GM19397 (cell line): ENCODE measurements around the gene ZNHIT6.
"Not testable (repeated sequence)": the region's sequence is repeated elsewhere in the genome, so short reads cannot be mapped to it uniquely, and the experiment has no call there.

ENCODE experiments used
- ATAC-seq: cut with Tn5 transposase; IDR thresholded peaks from one replicate; pipeline ENCODE4 v1.9.1; 2021; ENCODE audit warnings: mild to moderate bottlenecking, moderate library complexity; ENCODE audit not compliant: unreplicated experiment

The ZNHIT6 gene

DNA sequence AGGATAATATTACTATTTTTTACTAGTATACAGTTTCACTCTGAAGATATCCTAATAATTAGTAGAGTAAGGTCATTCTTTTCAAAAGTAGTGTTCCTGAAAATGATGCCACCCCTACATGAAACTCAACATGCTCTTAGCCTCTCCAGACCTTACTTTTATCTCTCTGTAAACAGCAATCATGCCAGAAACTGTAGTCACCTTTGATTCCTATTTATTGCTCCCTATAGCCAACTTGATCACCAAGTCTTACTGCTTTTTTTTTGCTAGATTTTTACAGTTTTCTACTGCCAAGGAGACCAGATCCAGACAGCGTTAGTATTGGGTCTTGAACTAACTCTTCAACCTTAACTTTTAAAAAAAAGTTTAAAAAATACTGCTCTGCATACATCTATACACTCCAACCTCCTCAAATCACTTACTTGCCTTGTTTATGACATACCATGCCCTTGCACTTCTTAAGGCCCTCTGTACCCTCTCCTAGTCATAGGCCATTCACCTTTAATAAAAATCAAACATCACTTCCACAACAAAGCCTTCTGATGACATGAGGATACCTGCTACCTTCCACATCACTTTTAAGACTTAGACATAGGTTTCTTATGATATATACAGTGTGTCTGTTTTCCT lies 36.1 kb downstream of the ZNHIT6 start:
- no peak for ATAC-seq

DNA sequence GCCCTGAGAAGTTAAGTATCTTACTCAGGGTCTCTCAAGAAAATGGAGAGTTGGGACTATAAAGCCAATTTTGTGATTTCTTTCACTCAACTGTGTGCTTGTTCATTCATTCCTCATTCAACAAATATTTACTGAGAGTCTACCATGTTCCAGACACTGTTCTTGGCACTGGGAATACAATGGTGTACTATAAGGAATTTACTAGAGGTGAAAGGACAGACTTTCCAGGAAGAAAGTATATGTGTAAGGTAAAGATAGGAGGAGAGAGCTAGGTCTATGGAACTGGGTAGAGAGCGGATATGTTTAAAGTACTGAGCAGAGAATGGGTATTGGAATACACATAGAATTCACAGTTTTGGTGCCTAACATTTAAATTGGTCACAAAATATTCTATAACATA lies 42.3 kb downstream of the ZNHIT6 start:
- ATAC-seq, result no peak

DNA sequence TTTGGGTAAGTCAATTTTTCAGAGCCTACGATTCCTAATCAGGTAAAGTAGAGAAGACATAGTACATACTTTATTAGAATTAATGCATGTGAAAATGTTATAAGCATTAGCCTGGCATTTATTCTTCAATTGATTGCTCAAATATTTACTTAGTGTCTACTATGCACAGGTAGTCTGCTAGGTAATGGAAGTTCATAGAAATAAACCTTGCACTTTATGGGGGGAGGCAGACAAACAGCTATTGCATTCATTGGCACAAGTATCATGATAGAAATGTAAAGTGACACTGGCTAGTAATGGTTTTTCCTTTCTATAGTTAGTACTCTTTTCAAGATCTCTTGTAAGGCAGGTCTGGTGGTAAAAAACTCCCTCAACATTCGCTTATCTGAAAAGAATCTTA lies 44.9 kb downstream of the ZNHIT6 start:
- ATAC-seq, result no peak

DNA sequence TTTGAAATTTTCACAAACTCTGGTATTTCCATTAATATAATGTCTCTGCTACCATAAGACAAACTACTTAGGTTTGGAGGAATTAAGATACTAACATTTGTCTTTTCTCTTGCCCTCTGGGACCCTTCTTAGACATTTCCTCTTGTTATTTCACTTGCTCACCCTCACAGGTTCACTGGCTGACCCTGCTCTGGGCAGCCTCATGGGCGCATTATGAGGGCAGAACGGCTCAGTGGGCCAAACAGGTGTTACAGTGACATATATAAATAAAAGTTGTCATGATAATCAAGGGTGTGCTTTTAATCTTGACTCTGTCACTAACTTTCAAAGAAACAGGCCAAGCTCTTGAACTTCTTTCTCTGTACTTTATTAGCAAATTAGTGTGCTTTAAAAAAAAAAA lies 46.5 kb downstream of the ZNHIT6 start:
- no peak for ATAC-seq

DNA sequence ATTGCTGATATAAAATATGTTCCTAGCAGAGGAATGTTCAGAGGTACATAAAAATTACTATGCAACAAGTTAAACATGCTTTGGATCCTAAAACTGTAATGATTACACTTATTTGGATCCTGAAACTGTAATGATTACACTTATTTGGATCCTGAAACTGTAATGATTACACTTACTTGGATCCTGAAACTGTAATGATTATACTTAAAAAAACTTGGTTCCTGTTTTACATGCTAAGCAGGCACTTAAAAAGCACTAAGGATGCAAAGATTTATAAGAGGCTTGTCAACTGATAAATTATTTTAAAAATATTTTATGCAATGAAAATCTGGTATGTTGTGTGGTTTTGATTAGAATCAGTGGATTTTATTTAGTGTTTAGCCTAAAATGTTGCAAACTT lies 47.7 kb downstream of the ZNHIT6 start:
- ATAC-seq, result no peak

DNA sequence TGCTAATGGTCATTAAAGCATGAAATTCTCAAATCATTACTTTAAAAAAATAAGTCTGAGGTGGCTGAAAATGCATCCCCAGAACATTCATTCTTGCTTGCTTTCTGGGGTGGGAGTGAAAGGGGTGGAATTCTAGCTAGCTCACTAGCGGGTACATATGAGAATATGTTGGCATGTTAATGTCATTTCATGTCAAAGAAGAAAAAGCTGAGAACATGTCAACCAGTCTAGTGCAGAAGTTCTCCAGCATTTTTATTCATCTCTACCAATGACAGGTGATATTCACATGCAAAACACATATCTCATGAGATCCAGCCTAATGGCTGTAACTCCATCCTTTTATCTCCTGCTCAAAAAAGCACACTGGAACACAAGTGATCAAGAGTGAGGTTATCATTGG lies 49.1 kb downstream of the ZNHIT6 start:
- ATAC-seq, result no peak

DNA sequence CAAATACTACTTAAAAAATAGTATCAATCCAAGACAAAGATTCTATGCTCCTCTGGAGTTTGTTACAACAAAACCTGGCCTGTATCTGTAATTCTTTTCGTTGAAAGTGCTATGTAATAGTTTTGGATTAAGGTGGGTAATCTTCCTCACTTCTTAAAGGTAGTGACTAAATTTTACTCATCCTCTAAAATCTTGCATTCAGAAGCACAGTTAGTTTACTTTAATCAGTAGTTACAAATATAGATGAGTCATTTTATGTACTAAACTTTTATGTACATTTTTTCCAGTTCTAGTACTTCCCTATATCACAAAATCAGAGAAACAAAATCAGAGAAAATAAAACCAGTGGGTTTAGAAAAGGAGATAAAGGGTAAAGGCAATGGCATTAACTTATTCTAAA lies 51.3 kb downstream of the ZNHIT6 start:
- no peak for ATAC-seq

DNA sequence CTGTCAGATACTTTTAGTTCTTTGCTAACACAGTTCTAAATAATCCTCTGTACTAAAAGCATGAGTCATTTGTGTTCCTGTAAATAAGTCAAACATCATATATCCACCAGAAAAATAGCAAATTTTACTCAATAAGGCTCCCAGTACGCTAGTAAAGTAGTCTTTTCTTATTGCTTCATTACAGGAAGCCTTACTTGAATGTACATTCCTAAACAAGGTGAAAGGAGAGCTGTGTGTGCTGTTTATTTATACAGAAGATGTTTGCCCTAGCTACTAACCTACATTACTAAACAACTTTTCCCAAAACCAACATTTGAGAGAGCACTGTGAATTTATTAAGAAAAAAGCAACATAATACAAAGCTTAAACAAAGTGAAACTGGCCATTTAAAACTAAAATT lies 52.0 kb downstream of the ZNHIT6 start:
- ATAC-seq, result no peak

DNA sequence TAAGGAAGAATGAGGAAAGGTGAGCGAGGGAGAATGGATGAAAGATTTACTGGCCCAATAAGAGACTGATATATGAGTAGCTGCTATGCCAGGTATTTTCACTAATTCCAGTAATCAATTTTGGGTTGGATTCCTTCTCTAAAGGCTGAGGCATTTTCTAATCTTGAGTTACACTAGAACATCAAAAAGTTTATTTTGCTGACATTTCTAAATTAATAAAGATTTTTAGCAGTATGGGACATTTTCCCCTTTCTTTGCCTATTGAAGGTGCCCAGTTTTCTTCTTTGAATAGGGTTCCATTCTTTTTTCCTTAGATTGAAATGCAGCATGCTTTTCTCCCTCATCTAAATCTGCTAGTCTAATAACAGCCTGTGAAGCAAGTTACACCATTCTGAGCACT lies 52.9 kb downstream of the ZNHIT6 start:
- no peak for ATAC-seq

DNA sequence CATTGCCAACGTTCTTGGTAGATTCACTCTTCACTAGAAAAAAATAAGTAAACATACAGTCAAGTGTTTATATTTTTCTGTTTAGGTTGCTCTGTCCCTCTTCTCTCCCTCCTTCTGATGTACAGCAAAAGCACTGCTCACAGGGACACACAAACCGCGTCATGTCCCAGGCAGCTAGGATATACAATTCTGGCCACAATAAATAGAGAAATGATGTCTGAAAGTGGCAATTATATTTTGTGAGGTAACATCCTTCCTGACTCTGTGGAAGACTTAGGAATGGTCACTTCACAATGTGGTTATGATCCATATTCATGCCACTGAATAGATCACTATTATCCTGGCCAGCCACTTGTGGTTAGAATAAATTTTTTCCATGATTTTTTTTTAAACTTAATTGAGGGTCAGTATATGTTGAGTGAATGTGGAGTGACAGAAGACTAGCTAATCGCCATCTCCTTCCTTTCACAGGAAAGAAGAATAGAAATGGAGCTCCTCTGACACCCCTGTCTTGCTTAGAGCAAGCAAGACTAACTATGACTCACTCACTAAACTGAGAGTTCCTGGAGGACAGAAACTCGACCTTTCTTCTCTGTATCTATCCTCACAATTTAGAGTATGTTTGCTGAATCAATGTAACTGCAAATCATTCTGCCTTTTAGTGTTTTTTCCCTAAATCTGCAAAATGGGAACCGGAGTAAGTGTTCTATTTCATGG lies 54.0 kb downstream of the ZNHIT6 start:
- ATAC-seq, result no peak

DNA sequence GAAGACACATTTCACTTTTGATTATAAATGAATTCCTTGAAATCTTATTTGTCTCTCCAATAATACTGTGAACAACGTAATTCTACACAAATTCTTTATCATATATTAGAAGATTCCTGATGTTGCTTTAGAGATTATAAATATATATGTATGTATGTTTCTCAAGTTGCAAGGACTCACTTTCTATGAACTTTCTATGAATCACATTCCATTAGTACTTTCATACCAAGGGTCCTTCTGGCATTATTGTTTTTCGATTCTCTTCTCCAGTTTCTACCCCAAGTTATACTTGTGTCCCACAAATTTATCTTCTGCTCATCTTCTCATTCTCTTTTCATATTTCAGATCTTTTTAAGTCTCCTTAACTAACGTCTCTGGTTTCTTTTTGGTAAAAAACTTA lies 55.9 kb downstream of the ZNHIT6 start:
- ATAC-seq, result no peak

DNA sequence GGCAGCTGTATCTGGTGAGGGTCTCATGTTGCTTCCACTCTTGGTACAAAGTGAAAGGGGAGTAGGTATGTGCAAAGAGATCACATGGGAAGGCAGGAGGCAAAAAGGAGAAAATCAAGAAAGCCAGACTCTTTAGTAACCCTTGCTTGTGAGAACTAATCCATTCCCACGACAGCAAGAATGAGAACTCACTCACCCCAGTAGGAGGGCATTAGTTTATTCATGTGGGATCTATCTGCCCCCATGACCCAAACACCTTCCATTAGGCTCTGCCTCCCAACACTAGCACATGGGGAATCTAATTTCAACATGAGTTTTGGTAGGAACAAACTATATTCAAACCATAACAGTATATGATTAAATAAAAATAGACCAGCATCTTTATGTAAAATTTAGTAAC lies 57.6 kb downstream of the ZNHIT6 start:
- ATAC-seq, result no peak

DNA sequence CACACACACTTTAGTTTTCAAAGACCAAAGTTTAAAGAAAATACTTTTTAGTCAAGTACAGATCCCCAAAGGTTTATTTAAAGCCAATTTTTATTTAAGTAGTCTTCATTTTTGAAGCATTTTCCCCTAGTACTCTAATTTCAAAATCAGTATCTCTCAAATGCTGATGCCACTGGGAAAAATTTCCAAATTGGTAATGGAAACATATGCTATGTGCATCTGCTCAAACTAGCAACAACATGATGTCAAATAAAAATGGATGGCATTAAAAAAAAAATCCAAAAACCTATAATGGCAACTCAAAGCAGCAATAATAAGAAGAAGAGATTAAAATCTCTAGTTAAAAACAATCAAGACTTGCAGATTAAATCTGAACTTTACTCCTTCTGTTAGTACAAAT lies 58.6 kb downstream of the ZNHIT6 start:
- no peak for ATAC-seq

DNA sequence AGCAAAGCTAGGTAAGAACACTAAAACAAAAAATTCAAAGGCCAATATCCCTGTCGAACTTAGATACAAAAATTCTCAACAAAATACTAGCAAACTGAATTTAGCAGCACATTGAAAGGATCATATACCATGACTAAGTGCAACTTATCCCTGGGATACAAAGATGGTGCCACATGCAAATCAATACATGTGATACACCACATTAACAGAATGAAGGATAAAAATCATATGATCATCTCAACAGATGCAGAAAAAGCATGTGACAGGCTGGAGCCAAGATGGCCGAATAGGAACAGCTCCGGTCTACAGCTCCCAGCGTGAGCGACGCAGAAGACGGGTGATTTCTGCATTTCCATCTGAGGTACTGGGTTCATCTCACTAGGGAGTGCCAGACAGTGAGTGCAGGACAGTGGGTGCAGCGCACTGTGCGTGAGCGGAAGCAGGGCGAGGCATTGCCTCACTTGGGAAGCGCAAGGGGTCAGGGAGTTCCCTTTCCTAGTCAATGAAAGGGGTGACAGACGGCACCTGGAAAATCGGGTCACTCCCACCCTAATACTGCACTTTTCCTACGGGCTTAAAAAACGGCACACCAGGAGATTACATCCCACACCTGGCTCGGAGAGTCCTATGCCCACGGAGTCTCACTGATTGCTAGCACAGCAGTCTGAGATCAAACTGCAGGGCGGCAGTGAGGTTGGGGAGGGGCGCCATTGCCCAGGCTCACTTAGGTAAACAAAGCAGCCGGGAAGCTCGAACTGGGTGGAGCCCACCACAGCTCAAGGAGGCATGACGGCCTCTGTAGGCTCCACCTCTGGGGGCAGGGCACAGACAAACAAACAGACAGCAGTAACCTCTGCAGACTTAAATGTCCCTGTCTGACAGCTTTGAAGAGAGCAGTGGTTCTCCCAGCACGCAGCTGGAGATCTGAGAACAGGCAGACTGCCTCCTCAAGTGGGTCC lies 66.4 kb downstream of the ZNHIT6 start:
- not testable (repeated sequence) for ATAC-seq

DNA sequence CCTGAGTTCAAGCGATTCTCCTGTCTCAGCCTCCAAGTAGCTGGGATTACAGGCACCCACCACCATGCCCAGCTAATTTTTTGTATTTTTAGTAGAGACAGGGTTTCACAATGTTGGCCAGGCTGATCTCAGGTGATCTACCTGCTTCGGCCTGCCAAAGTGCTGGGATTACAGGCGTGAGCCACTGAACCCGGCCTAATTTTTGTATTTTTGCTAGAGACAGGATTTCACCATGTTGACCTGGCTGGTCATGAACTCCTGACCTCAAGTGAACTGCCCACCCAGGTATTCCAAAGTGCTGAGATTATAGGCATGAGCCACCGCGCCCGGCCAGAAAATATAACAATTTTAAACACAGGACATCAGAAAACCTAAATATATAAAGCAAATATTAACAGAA lies 68.3 kb downstream of the ZNHIT6 start:
- not testable (repeated sequence) for ATAC-seq

DNA sequence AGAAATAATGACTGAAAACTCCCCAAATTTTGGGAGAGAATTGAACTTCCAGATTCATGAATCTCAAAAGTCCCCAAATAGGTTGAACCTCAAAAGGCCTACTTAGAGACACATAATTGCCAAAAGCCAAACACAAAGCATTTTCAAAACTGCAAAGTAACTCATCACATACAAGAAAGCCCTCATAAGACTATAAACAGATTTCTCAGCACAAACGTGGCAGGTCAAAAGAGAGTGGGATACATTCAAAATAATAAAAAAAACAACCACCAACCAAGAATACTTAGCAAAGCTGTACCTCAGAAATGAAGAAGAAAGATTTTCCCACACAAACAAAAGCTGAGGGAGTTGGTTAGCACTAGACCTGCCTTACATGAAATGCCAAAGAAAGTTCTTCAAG lies 69.8 kb downstream of the ZNHIT6 start:
- no peak for ATAC-seq

DNA sequence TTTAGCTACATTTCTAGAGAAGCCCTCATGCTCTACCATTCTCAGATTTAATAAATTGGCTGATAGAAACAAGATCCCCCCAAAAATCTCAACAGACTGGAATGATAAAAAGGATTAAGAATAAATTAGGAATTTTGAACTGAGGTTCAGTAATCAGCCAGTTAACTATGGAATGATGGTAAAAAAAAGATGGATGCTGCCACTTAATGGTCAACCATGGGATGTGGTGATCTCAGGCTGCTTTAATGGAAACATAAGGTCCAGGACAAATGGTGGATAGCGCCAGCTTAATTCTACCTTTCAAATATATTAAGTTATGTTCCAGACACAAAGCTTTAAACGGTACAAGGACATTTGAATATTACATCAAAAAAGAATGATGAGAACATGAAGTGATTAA lies 77.7 kb downstream of the ZNHIT6 start:
- no peak for ATAC-seq

DNA sequence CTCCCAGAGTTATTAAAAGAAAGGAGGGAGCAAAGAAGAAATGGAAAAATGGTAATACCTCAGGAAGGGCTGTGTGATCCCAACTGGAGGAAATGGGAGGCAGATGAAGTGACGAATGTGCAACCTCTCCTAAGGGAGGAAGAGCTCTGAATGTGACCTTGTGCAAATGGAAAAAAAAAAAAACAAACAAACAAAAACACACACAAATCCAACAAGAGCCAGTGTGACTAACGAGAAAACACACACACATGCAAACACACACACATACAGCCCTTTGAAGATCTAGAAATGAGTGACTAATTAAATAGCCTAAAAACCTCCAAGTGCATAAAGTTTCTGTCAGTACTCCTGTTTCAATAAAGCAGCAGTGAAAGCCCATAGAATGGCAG lies 78.7 kb downstream of the ZNHIT6 start:
- no peak for ATAC-seq

DNA sequence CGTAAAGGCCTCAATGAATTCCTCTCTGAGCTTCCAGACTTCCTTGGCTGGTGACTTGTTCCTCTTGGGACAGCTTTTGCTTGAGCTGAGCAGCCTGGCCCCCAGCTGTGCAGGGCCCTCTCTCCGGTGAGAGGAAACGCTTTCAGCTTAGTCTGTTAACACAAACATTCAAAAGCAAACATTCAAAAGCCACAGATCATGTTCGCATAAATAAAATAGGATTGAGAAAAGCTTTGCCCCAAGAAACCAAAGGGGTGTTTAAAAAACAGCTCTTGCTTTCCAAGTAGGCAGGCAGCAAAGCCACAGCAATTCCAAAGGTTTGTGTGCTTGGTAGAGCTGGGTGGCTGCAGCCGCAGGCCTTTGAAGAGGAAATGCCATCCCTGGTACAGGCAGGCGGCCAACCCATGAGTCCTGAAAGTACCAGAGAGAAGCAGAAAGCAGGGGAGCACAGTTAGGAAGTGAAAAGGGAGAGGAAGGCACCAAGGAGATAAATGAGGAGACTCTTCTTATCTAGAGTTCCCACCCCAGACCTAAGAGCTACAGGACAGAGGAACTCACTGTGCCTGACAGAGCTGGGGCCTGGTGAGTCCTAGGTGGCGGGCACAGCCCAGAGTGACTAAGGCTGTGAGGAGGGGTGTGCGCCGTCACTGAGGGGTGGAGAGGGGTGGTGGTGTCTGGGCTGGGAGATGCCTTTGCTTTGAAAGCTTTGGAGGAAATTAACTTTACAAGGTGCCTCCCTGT lies 79.3 kb downstream of the ZNHIT6 start:
- ATAC-seq, result no peak

DNA sequence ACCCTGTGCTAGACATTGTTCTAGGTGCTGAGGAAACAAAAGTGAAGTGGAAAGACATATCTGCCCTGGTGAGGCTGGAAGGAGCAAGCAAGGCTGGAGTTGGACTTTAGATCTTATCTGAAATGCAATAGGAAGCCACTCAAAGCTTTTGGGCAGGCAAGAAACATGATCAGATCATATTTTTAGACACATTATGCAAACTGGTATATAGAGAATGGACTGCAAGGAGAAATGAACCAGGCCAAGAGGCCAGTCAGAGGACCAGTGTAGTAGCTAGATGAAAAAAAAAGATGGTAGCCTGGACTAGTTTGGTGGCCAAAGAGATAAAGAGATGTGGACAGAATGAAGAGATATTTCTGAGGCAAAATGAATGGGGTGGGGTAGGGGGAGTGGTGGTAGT lies 81.4 kb downstream of the ZNHIT6 start:
- no peak for ATAC-seq

DNA sequence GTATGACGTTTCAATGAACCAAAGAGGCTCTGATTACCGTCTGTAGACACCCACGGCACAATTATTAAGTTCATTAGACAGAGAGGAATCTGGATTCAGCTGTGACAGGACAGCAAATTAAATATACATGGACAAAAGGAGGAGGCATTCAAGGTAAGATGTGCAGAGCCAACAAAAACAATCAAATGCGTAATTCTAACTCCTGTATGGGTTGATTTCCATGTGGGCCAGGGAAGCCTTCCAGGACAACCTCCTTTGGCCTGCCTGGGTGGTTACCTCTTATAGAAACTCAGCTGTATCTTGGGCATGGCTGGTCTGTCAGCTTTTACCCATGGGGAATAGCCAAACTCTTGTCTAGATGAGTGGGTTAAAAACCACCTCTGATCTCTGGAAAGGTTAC lies 83.9 kb downstream of the ZNHIT6 start:
- ATAC-seq, result no peak
